SK-N-SH (cell line): ENCODE results near the gene ANKRD65. TPM values are rescaled to one million over a fixed set of nuclear protein-coding genes. Genes with fewer than 3 reads are reported as not detected.

Experiments
- CTCF ChIA-PET: fragments of 300-600, 350-600 bp; formaldehyde crosslinking; extraction: SDS; loops from one replicate; lab custom pipeline; 2021; lab: Yijun Ruan, JAX
- POLR2A ChIA-PET: fragments of 350-600 bp; sonication (Branson Sonifier 250); formaldehyde crosslinking; extraction: SDS; loops from one replicate; lab custom pipeline; 2020; ENCODE audit warnings: antibody characterized with exemption, inconsistent platforms; lab: Yijun Ruan, JAX
- DNase-seq: peaks from one replicate; pipeline ENCODE4 v3.0.0; 2012
- H2AFZ ChIP-seq: fragments of 200-600 bp; sonication (generic); 2 replicates; pipeline ENCODE4 v1.8.1; 2016; ENCODE audit warnings: antibody characterized with exemption, mild to moderate bottlenecking, low read depth
- H3F3A ChIP-seq: fragments of 200-600 bp; sonication (generic); replicated peaks from 2 replicates; pipeline ENCODE3; 2016; ENCODE audit warnings: antibody characterized with exemption, mild to moderate bottlenecking; ENCODE audit not compliant: insufficient read depth
- H3K27ac ChIP-seq, 2 experiments: fragments of 200-500 bp in 1 of 2; fragments of 200-600 bp in 1 of 2; sonication (Bioruptor generic) in 1 of 2; sonication (generic), shearing (Covaris generic) in 1 of 2; 2 replicates each; pipeline versions ENCODE4 v1.5.1 to v1.6.1; 2014 to 2016; ENCODE audit warnings: low read depth in 2 of 2, inconsistent platforms in 1 of 2, low read length in 1 of 2, mild to moderate bottlenecking in 1 of 2, mixed read lengths in 1 of 2
- H3K27me3 ChIP-seq: fragments of 200-600 bp; sonication (generic), shearing (Covaris generic); 2 replicates; pipeline ENCODE4 v1.6.1; 2016; ENCODE audit warnings: mixed run types; ENCODE audit not compliant: insufficient read depth
- H3K36me3 ChIP-seq, 2 experiments: fragments of 200-500 bp in 1 of 2; fragments of 200-600 bp in 1 of 2; sonication (Bioruptor generic) in 1 of 2; sonication (generic) in 1 of 2; replicated peaks in 1 of 2; 2 replicates each; pipeline versions ENCODE3 to v1.5.1; 2014 to 2016; ENCODE audit warnings: low read length in 1 of 2, mild to moderate bottlenecking in 1 of 2; ENCODE audit not compliant: insufficient read depth in 2 of 2, control insufficient read depth in 1 of 2
- H3K4me1 ChIP-seq, 2 experiments: fragments of 200-500 bp in 1 of 2; fragments of 200-600 bp in 1 of 2; sonication (Bioruptor generic) in 1 of 2; sonication (generic), shearing (Covaris generic) in 1 of 2; 2 replicates each; pipeline versions ENCODE4 v1.5.1 to v1.6.1; 2014 to 2016; ENCODE audit warnings: low read depth in 1 of 2, low read length in 1 of 2, mixed run types in 1 of 2; ENCODE audit not compliant: insufficient read depth in 2 of 2, control insufficient read depth in 1 of 2
- H3K4me2 ChIP-seq: fragments of 200-600 bp; sonication (generic), shearing (Covaris generic); 2 replicates; pipeline ENCODE4 v1.6.1; 2017; ENCODE audit warnings: mixed run types
- H3K4me3 ChIP-seq, 2 experiments: fragments of 200-500 bp in 1 of 2; fragments of 200-600 bp in 1 of 2; sonication (Bioruptor generic) in 1 of 2; sonication (generic), shearing (Covaris generic) in 1 of 2; 2 replicates each; pipeline versions ENCODE4 v1.5.1 to v1.8.1; 2014 to 2016; ENCODE audit warnings: low read depth in 2 of 2, inconsistent platforms in 1 of 2, low read length in 1 of 2, mild to moderate bottlenecking in 1 of 2, mixed read lengths in 1 of 2, moderate library complexity in 1 of 2
- H3K79me2 ChIP-seq: fragments of 200-600 bp; sonication (generic); 2 replicates; pipeline ENCODE4 v1.8.1; 2017; ENCODE audit warnings: mild to moderate bottlenecking; ENCODE audit not compliant: insufficient read depth
- H3K9ac ChIP-seq: fragments of 200-600 bp; sonication (generic); 2 replicates; pipeline ENCODE4 v1.6.1; 2017; ENCODE audit warnings: mixed run types
- H3K9me2 ChIP-seq: fragments of 200-600 bp; sonication (generic); 2 replicates; pipeline ENCODE4 v1.6.1; 2017; ENCODE audit warnings: mixed run types
- H3K9me3 ChIP-seq: fragments of 200-600 bp; sonication (generic); 2 replicates; pipeline ENCODE4 v1.6.1; 2017; ENCODE audit warnings: mixed run types, mild to moderate bottlenecking, moderate library complexity
- H4K20me1 ChIP-seq: fragments of 200-600 bp; sonication (generic); 2 replicates; pipeline ENCODE4 v1.6.1; 2017; ENCODE audit warnings: mild to moderate bottlenecking, mixed run types; ENCODE audit not compliant: insufficient read depth
- FOXJ3 ChIP-seq: sonication (generic); formaldehyde crosslinking; IDR thresholded peaks from 2 replicates; pipeline ENCODE4 v1.5.1; 2020; ENCODE audit warnings: mild to moderate bottlenecking, missing genetic modification reagents
- MAX ChIP-seq: IDR thresholded peaks from 2 replicates; pipeline ENCODE4 v1.4.0; 2012; ENCODE audit warnings: low read depth
- MXI1 ChIP-seq: IDR thresholded peaks from 2 replicates; pipeline ENCODE4 v1.6.1; 2012; ENCODE audit warnings: mild to moderate bottlenecking, low read depth, low read length, improper control_type of control experiment
- NFIC ChIP-seq: IDR thresholded peaks from 2 replicates; pipeline ENCODE4 v1.4.0; 2012; ENCODE audit warnings: borderline replicate concordance
- NRF1 ChIP-seq: IDR thresholded peaks from 2 replicates; pipeline ENCODE4 v1.6.1; 2012; ENCODE audit warnings: low read depth, mild to moderate bottlenecking, low read length
- RAD21 ChIP-seq: IDR thresholded peaks from 2 replicates; pipeline ENCODE4 v1.6.1; 2012; ENCODE audit warnings: mild to moderate bottlenecking, low read length
- SIN3A ChIP-seq: IDR thresholded peaks from 2 replicates; pipeline ENCODE4 v1.6.1; 2012; ENCODE audit warnings: low read depth, mild to moderate bottlenecking, low read length, moderate library complexity, borderline replicate concordance
- TAF1 ChIP-seq: IDR thresholded peaks from 2 replicates; pipeline ENCODE4 v1.6.1; 2012; ENCODE audit warnings: low read depth, mild to moderate bottlenecking, low read length, moderate library complexity, borderline replicate concordance
- YY1 ChIP-seq: IDR thresholded peaks from 2 replicates; pipeline ENCODE4 v1.4.0; 2012; ENCODE audit warnings: low read depth, mild to moderate bottlenecking
- WGBS: methylation state at CpG from one replicate; pipeline ENCODE4 v1.1.6; 2017; ENCODE audit warnings: low lambda C conversion rate; 5-methylcytosine and 5-hydroxymethylcytosine counted together
- polyA plus RNA-seq, 3 experiments: library from polyadenylated mRNA; depleted of rRNA; stranded (reverse); fragments of >200 nt; gene quantifications; 2 replicates each; pipeline ENCODE4 v1.2.3, GENCODE V29; 2012
- TF ChIP-seq, protein P1 (sequence below): fragments of 200-600 bp; sonication (generic); IDR thresholded peaks from 2 replicates; pipeline ENCODE4 v1.6.1; 2017; ENCODE audit warnings: antibody characterized with exemption, mild to moderate bottlenecking, moderate library complexity

The ANKRD65 gene
- polyA plus RNA-seq, 1 of the 3 experiments (the other 2 are of a cell fraction), result 0.07 TPM

- 29% methylated on average over 13 of the region's 40 CpGs for WGBS
Measured at GRCh38 chr1:1435911-1436629, 15.0 kb upstream of the ANKRD65 start.

DNA sequence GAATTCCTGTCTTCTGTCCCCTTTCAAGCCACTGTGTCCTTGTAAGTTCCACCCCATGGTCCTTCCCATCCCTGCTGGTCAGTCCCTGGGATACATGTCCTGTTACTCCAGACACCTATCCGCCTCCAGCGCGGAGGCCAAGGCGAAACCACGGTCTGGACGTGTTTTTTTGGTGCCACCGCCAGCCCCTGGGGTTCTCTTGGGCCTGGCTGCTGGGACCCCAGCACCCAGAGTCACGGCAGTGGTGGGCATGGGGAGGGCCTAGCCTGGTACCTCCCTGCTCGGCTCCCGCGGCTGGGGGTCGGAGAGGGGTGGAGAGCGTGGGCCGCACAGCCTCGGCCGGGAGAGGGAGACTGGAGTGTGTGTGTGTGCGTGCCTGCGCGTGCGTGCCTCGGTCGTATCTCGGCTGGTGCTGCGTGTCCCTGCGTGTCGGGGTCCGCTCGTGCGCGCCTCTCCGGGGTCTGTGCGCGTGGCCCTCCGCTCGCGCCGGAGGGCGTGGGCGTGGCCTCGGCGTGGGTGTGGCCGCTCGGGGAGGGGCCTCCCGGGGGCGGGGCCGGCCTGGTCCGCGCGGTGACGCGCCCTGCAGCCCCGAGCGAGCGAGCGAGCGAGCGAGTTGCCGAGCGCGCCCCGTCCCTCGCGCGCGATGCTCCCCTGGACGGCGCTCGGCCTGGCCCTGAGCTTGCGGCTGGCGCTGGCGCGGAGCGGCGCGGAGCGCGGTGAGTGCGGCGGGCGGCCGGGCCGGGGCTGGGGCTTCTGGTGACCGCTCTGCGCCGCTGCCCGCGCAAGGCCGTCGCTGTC lies 14.2 kb upstream of the ANKRD65 start, which contains the start of gene VWA1:
Gene VWA1 (plus strand): TSS at position 585 of the 798 bp plus-strand sequence. CDS start 59 bp downstream, at position 644.
- H3K4me3 ChIP-seq, result peak within 1 kb of the TSS; percentile 46 to 47; a peak in 3 of 4 replicates
- POLR2A ChIA-PET, result no interaction called here
- no peaks in the 10 kb centered on the region for H3K36me3 ChIP-seq
- no peaks in the 10 kb centered on the region for H3K9me2 ChIP-seq
- H3K9me3 ChIP-seq, result no peaks in the 10 kb centered on the region
- H3K27me3 ChIP-seq, result no peaks in the 10 kb centered on the region
- WGBS, result 65% methylated on average over 18 of the region's 89 CpGs
- 0 out of 2 replicates have a peak, but pooled peaks have one; percentile 23 for TF ChIP-seq MAX
- no peak for TF ChIP-seq RAD21
- peak; percentile 33; the same call in 1 of the 2 replicates for TF ChIP-seq MXI1
- no peak for TF ChIP-seq NFIC
- TF ChIP-seq NRF1, result peak; percentile 21; the same call in 1 of the 2 replicates
- TF ChIP-seq, all 33 proteins: peak for 3
- Histone ChIP-seq H3K4me1 (peaks cover 0 to 25% of the 10 kb centered on the region in 2 experiments; a peak in 1 of 4 replicates), H2AFZ (no peak within 1 kb of the TSS), H4K20me1 (no peaks in the 10 kb centered on the region), H3K27ac (no peak within 1 kb of the TSS; a peak in 1 of 4 replicates), H3K4me2 (peak within 1 kb of the TSS; percentile 68), H3F3A (no peaks in the 10 kb centered on the region), H3K9ac (no peak within 1 kb of the TSS), H3K79me2 (no peaks in the 10 kb centered on the region)
- peak; percentile 99 for DNase-seq
- CTCF ChIA-PET, result no interaction called here

More at GRCh38 chr1:1435911-1436629, 15.0 kb upstream of the ANKRD65 start:
- Histone ChIP-seq H3K79me2 (no peaks in the 10 kb centered on the region), H3F3A (no peaks in the 10 kb centered on the region)
- no peak for TF ChIP-seq NRF1
- TF ChIP-seq TAF1, result no peak
- no peak for TF ChIP-seq FOXJ3 (CRISPR knock-in tag)
- TF ChIP-seq, protein P1, sequence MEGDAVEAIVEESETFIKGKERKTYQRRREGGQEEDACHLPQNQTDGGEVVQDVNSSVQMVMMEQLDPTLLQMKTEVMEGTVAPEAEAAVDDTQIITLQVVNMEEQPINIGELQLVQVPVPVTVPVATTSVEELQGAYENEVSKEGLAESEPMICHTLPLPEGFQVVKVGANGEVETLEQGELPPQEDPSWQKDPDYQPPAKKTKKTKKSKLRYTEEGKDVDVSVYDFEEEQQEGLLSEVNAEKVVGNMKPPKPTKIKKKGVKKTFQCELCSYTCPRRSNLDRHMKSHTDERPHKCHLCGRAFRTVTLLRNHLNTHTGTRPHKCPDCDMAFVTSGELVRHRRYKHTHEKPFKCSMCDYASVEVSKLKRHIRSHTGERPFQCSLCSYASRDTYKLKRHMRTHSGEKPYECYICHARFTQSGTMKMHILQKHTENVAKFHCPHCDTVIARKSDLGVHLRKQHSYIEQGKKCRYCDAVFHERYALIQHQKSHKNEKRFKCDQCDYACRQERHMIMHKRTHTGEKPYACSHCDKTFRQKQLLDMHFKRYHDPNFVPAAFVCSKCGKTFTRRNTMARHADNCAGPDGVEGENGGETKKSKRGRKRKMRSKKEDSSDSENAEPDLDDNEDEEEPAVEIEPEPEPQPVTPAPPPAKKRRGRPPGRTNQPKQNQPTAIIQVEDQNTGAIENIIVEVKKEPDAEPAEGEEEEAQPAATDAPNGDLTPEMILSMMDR, result no peak
- no peak for TF ChIP-seq SIN3A
- TF ChIP-seq YY1, result no peak
- TF ChIP-seq, all 33 proteins: peak for 0
- Histone ChIP-seq H3K9me3 (no peaks in the 10 kb centered on the region), H3K9ac (no peak overlapping the region), H3K9me2 (no peaks in the 10 kb centered on the region), H3K4me3 (peak overlapping the region; percentile 46 to 47; a peak in 3 of 4 replicates), H3K36me3 (no peaks in the 10 kb centered on the region), H3K27me3 (no peaks in the 10 kb centered on the region), H3K4me2 (peak overlapping the region; percentile 68), H4K20me1 (no peaks in the 10 kb centered on the region), H3K27ac (no peak overlapping the region), H2AFZ (no peak overlapping the region), H3K4me1 (peaks cover 0 to 22% of the 10 kb centered on the region in 2 experiments; a peak in 1 of 4 replicates)
- ChIA-PET CTCF (no interaction called here), POLR2A (no interaction called here)
- DNase-seq, result peak; percentile 56
